Natural killer cell (primary cell): ENCODE results near the gene ATOH8. TPM values are rescaled to one million over a fixed set of nuclear protein-coding genes. Genes with fewer than 3 reads are reported as not detected.

ENCODE experiments used
- ATAC-seq, 3 donors: fragments of 150-1000 bp in 2 of 3; fragments of 200-7000 bp in 1 of 3; cut with Tn5 transposase; 1 replicate in 1 of 3; 2 replicates in 2 of 3; pipeline ENCODE4 v1.10.0; 2021; ENCODE audit warnings: mild to moderate bottlenecking in 2 of 3, moderate library complexity in 2 of 3
- DNase-seq, 2 donors: peaks; one replicate each; pipeline versions ENCODE4 v3.0.0 to v3.0.0-alpha.2; 2013 to 2021; ENCODE audit warnings: mixed read lengths in 1 of 2
- H3K27ac ChIP-seq: one replicate; pipeline ENCODE4 v1.5.1; 2013; ENCODE audit warnings: mild to moderate bottlenecking, low read length
- H3K27me3 ChIP-seq: one replicate; pipeline ENCODE4 v1.6.1; 2013; ENCODE audit warnings: low read length; ENCODE audit not compliant: control insufficient read depth, insufficient read depth
- H3K36me3 ChIP-seq: one replicate; pipeline ENCODE4 v1.6.1; 2013; ENCODE audit warnings: low read length; ENCODE audit not compliant: control insufficient read depth, insufficient read depth
- H3K4me1 ChIP-seq: one replicate; pipeline ENCODE4 v1.6.1; 2013; ENCODE audit warnings: low read length; ENCODE audit not compliant: control insufficient read depth, insufficient read depth
- H3K4me3 ChIP-seq: one replicate; pipeline ENCODE4 v1.5.1; 2013; ENCODE audit warnings: low read length
- H3K9me3 ChIP-seq: one replicate; pipeline ENCODE4 v1.6.1; 2013; ENCODE audit warnings: low read length; ENCODE audit not compliant: control insufficient read depth, insufficient read depth
- H3K27ac Mint-ChIP-seq, 2 donors: one replicate each; pipeline ENCODE4 v1.8.0; 2022; ENCODE audit warnings: mild to moderate bottlenecking in 2 of 2, mixed read lengths in 2 of 2, moderate library complexity in 1 of 2
- H3K27me3 Mint-ChIP-seq, 2 donors: one replicate each; pipeline ENCODE4 v1.8.0; 2022; ENCODE audit warnings: low read depth in 2 of 2, mixed read lengths in 2 of 2
- H3K36me3 Mint-ChIP-seq: one replicate; pipeline ENCODE4 v1.8.0; 2022; ENCODE audit warnings: mixed read lengths
- H3K4me1 Mint-ChIP-seq, 2 donors: one replicate each; pipeline ENCODE4 v1.8.0; 2022; ENCODE audit warnings: mixed read lengths in 2 of 2
- H3K4me3 Mint-ChIP-seq: one replicate; pipeline ENCODE4 v1.8.0; 2022; ENCODE audit warnings: mild to moderate bottlenecking, moderate library complexity, mixed read lengths
- H3K9me3 Mint-ChIP-seq, 2 donors: one replicate each; pipeline ENCODE4 v1.8.0; 2022; ENCODE audit warnings: mixed read lengths in 2 of 2
- WGBS: methylation state at CpG from one replicate; pipeline ENCODE4 v1.1.7; 2013; ENCODE audit warnings: missing lambda C conversion rate; ENCODE audit not compliant: insufficient coverage; 5-methylcytosine and 5-hydroxymethylcytosine counted together
- intact Hi-C: fragments of 100-400 bp; cut with micrococcal nuclease; formaldehyde crosslinking; loops from one replicate; pipeline ENCODE4 v1.14.2; 2022
- total RNA-seq, 4 donors: library from RNA; stranded (reverse); fragments of 120-200 nt in 1 of 4; gene quantifications; one replicate each; pipeline versions ENCODE4 v1.2.3 to v1.2.4, GENCODE V29; 2013 to 2022
- TF ChIP-seq, protein P1 (sequence below): fragments of 200-600 bp; IDR thresholded peaks from one replicate; pipeline ENCODE4 v1.8.0; 2022; ENCODE audit warnings: antibody characterized with exemption

ATOH8 gene
- total RNA-seq, 3 donors from 2014 or later (not counting 1 experiment from before 2014, with no cell fraction given) = 0.23 TPM; not detected in 2

DNA sequence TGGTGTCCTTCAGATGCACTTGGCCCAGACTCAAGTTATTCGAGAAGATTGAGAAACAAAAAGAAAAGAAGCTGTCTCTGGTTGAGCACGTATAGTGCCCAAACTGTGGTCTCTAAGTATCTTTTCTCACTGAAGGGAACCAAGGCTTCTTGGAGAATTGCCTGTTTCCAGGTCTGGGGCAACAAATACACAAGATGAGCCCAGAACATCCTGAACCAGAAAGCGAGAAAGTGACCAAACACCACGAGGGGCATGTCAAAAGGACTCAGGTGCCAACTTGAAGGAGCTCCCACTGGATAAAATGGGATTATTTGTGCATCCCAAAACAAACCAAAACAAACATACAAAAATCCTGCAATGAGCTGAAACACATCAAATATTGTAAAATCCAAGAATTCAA, 13.6 kb upstream of the ATOH8 start:
- Mint-ChIP-seq H3K27ac (no peak overlapping the region), H3K4me1 (no peaks in the 10 kb centered on the region), H3K36me3 (no peaks in the 10 kb centered on the region), H3K4me3 (no peak overlapping the region), H3K9me3 (no peaks in the 10 kb centered on the region), H3K27me3 (peaks cover 41 to 42% of the 10 kb centered on the region in 2 donors)
- DNase-seq = no peak
- WGBS = 82% methylated on average over 4 of the region's 4 CpGs
- no peaks in the 10 kb centered on the region for H3K4me1 ChIP-seq
- TF ChIP-seq, protein P1, sequence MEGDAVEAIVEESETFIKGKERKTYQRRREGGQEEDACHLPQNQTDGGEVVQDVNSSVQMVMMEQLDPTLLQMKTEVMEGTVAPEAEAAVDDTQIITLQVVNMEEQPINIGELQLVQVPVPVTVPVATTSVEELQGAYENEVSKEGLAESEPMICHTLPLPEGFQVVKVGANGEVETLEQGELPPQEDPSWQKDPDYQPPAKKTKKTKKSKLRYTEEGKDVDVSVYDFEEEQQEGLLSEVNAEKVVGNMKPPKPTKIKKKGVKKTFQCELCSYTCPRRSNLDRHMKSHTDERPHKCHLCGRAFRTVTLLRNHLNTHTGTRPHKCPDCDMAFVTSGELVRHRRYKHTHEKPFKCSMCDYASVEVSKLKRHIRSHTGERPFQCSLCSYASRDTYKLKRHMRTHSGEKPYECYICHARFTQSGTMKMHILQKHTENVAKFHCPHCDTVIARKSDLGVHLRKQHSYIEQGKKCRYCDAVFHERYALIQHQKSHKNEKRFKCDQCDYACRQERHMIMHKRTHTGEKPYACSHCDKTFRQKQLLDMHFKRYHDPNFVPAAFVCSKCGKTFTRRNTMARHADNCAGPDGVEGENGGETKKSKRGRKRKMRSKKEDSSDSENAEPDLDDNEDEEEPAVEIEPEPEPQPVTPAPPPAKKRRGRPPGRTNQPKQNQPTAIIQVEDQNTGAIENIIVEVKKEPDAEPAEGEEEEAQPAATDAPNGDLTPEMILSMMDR = no peak
- H3K4me3 ChIP-seq = no peak overlapping the region
- intact Hi-C loops = no loop called here
- no peak for ATAC-seq
- H3K27me3 ChIP-seq = no peaks in the 10 kb centered on the region
- no peaks in the 10 kb centered on the region for H3K36me3 ChIP-seq
- H3K27ac ChIP-seq = no peak overlapping the region
- no peaks in the 10 kb centered on the region for H3K9me3 ChIP-seq

DNA sequence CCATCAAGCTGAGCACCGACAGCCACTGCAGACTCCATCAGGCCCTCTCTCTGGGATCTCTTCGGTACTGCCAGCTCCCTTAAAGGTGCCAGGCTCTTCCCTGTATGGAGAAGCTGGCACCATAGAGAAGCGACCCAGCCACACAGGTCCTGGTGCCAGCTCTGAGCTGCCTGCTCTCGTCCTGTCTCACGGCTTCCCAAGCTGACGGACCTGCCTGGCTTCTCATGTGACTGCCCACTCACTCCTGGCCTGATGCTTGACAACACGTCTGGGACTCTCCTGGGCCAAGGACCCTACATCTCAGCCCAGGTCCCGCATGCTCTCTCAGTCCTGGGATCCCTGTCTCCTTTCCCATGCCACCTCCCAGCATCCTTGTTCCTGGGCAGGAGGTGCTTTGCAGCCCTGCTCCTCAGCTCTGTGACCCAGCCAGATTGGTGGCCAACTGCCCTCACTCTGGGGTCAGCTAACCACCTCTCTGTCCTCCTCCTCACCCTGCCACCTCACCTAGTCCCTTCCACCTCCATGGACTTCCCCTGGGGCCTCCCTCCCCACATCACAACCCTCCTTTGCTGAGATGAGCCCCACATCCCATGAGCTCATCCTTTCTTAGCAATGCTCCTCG, 12.5 kb upstream of the ATOH8 start:
- Mint-ChIP-seq H3K27ac (no peak overlapping the region), H3K4me3 (no peak overlapping the region), H3K4me1 (no peaks in the 10 kb centered on the region), H3K27me3 (peaks cover 44 to 50% of the 10 kb centered on the region in 2 donors), H3K9me3 (no peaks in the 10 kb centered on the region), H3K36me3 (no peaks in the 10 kb centered on the region)
- H3K27ac ChIP-seq = no peak overlapping the region
- intact Hi-C loops = no loop called here
- no peaks in the 10 kb centered on the region for H3K27me3 ChIP-seq
- TF ChIP-seq, protein P1 = no peak
- WGBS = 90% methylated on average over 9 of the region's 9 CpGs
- H3K4me3 ChIP-seq = no peak overlapping the region
- no peaks in the 10 kb centered on the region for H3K4me1 ChIP-seq
- DNase-seq (no peak), ATAC-seq (no peak)
- H3K9me3 ChIP-seq = no peaks in the 10 kb centered on the region
- H3K36me3 ChIP-seq = no peaks in the 10 kb centered on the region

DNA sequence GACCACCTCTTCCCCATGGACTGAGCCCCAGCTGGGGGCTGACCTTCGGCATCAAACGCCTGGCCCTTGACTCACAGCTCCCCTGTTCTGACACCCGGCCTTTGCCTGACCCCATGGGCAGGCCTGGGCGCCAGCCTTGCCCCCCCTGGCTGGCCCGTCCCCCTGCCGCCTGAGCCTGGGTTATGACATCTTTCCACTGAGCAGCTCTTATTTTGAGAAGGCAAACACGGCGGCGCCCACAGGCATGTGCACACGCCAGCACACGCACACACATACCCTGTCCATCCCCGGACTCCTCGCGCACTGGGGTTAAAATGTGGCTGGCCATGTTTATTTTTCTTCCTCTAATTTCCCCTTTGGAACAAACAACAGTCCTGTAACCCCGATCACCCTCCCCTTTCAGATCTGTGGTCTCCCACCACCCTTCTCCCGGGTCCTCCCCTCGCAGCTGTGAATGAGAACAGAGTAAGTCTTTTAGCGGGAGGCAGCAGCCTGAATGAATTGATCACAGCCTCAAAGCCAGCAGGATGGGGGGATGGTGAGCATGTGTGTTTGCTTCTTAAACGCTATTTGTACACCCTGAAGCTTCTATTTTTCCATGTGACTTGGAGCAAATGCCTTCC, 11.8 kb upstream of the ATOH8 start:
- Histone ChIP-seq H3K27ac (no peak overlapping the region), H3K27me3 (no peaks in the 10 kb centered on the region), H3K4me3 (no peak overlapping the region), H3K36me3 (no peaks in the 10 kb centered on the region), H3K4me1 (no peaks in the 10 kb centered on the region), H3K9me3 (no peaks in the 10 kb centered on the region)
- WGBS = 72% methylated on average over 19 of the region's 19 CpGs
- no peak overlapping the region for H3K4me3 Mint-ChIP-seq
- no peaks in the 10 kb centered on the region for H3K36me3 Mint-ChIP-seq
- no peaks in the 10 kb centered on the region for H3K9me3 Mint-ChIP-seq
- H3K4me1 Mint-ChIP-seq = no peaks in the 10 kb centered on the region
- ATAC-seq = no peak
- H3K27ac Mint-ChIP-seq = no peak overlapping the region
- H3K27me3 Mint-ChIP-seq = peaks cover 42 to 56% of the 10 kb centered on the region in 2 donors
- TF ChIP-seq, protein P1 = no peak
- DNase-seq = no peak
- intact Hi-C loops = no loop called here
